Measurements from ENCODE around the gene PCSK1.
"Not testable (repeated sequence)": the region's sequence is repeated elsewhere in the genome, so short reads cannot be mapped to it uniquely, and the experiment has no call there.

The PCSK1 gene

GRCh38 chr5:96425443-96425842 lies 7.6 kb downstream of the PCSK1 start:
- DNase-seq = no peak

GRCh38 chr5:96415897-96416296 lies 17.2 kb downstream of the PCSK1 start:
- DNase-seq = no peak

- no peak for DNase-seq
These were observed 20.1 kb downstream of the PCSK1 start for GRCh38 chr5:96412868-96413449.

- DNase-seq = no peak
These were observed 23.0 kb downstream of the PCSK1 start for GRCh38 chr5:96410013-96410412.

GRCh38 chr5:96408841-96409538 lies 24.1 kb downstream of the PCSK1 start:
- no peak for DNase-seq

- no peak for DNase-seq
These were observed 24.8 kb downstream of the PCSK1 start for GRCh38 chr5:96408210-96408777.

- DNase-seq = no peak
These were observed 25.6 kb downstream of the PCSK1 start for GRCh38 chr5:96407436-96407835.

- no peak for DNase-seq
These were observed 28.7 kb downstream of the PCSK1 start for GRCh38 chr5:96404191-96404867.

- DNase-seq = peak; percentile 3
These were observed 30.5 kb downstream of the PCSK1 start for GRCh38 chr5:96402500-96402899.

GRCh38 chr5:96396878-96397277 lies 36.2 kb downstream of the PCSK1 start:
- no peak for DNase-seq

- DNase-seq = not testable (repeated sequence)
These were observed 37.8 kb downstream of the PCSK1 start for GRCh38 chr5:96395295-96395694.

- no peak for DNase-seq
These were observed 41.1 kb downstream of the PCSK1 start for GRCh38 chr5:96391921-96392320.

- DNase-seq = no peak
These were observed 44.9 kb downstream of the PCSK1 start for GRCh38 chr5:96388176-96388575.

GRCh38 chr5:96387616-96388015 lies 45.4 kb downstream of the PCSK1 start:
- DNase-seq = no peak

GRCh38 chr5:96385538-96385937 lies 47.5 kb downstream of the PCSK1 start:
- no peak for DNase-seq

GRCh38 chr5:96384353-96384752 lies 48.7 kb downstream of the PCSK1 start:
- no peak for DNase-seq

GRCh38 chr5:96381526-96381925 lies 51.5 kb downstream of the PCSK1 start:
- DNase-seq = no peak

- no peak for DNase-seq
These were observed 53.2 kb downstream of the PCSK1 start for GRCh38 chr5:96379896-96380295.

- DNase-seq = no peak
These were observed 55.5 kb downstream of the PCSK1 start for GRCh38 chr5:96377597-96377996.

- DNase-seq = no peak
These were observed 55.9 kb downstream of the PCSK1 start for GRCh38 chr5:96377167-96377566.

GRCh38 chr5:96374653-96375052 lies 58.4 kb downstream of the PCSK1 start:
- no peak for DNase-seq

GRCh38 chr5:96373381-96373733 lies 59.7 kb downstream of the PCSK1 start:
- no peak for DNase-seq

GRCh38 chr5:96372726-96373380 lies 60.2 kb downstream of the PCSK1 start:
- DNase-seq = no peak

- no peak for DNase-seq
These were observed 62.1 kb downstream of the PCSK1 start for GRCh38 chr5:96370976-96371375.
